Body of pancreas (tissue), 4 donors: ENCODE measurements around the gene MZT2B.

Experiments
- POLR2A ChIP-seq, 3 donors: fragments of 450-650 bp; IDR thresholded peaks; one replicate each; pipeline ENCODE4 v1.6.1; 2016; ENCODE audit warnings: antibody characterized with exemption in 3 of 3, mild to moderate bottlenecking in 2 of 3
- TF ChIP-seq, protein P1 (sequence below), 7 experiments: fragments of 450-650 bp in 4 of 7; fragments of 200-600 bp in 3 of 7; sonication (generic) in 3 of 7; IDR thresholded peaks; one replicate each; pipeline ENCODE4 v1.5.1; 2016 to 2019; ENCODE audit warnings: antibody characterized with exemption in 7 of 7

DNA sequence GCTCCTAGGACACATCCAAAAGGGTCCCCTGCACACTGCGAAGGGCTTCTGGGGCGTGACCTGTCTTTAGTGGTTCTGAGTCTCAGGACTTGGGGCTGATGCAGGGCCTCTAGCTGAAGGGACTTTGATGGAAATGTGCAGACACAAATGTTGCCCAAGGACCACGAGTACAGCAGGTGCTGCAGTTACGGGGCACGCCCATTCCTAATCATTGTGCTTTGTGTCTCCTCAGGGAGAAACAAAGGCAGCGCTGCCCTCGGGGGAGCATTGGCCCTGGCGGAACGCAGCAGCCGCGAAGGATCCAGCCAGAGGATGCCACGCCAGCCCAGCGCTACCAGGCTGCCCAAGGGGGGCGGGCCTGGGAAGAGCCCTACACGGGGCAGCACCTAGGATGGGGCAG is 8.2 kb downstream of the MZT2B start:
- TF ChIP-seq, protein P1, sequence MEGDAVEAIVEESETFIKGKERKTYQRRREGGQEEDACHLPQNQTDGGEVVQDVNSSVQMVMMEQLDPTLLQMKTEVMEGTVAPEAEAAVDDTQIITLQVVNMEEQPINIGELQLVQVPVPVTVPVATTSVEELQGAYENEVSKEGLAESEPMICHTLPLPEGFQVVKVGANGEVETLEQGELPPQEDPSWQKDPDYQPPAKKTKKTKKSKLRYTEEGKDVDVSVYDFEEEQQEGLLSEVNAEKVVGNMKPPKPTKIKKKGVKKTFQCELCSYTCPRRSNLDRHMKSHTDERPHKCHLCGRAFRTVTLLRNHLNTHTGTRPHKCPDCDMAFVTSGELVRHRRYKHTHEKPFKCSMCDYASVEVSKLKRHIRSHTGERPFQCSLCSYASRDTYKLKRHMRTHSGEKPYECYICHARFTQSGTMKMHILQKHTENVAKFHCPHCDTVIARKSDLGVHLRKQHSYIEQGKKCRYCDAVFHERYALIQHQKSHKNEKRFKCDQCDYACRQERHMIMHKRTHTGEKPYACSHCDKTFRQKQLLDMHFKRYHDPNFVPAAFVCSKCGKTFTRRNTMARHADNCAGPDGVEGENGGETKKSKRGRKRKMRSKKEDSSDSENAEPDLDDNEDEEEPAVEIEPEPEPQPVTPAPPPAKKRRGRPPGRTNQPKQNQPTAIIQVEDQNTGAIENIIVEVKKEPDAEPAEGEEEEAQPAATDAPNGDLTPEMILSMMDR (IDR thresholded peaks at IDR 0.05) = no peak
- TF ChIP-seq POLR2A (IDR thresholded peaks at IDR 0.05) = no peak
